Loucy (cell line): ENCODE measurements around the gene ZNF507.

Experiments
- CTCF ChIP-seq: fragments of 200-600 bp; sonication (generic); conservative IDR thresholded peaks from 2 replicates; pipeline ENCODE4 v1.5.1; 2014; ENCODE audit warnings: mild to moderate bottlenecking, antibody characterized with exemption, low read length
- EZH2phosphoT487 ChIP-seq: fragments of 200-600 bp; IDR thresholded peaks from 2 replicates; pipeline ENCODE4 v1.6.1; 2018; ENCODE audit warnings: antibody characterized with exemption, mild to moderate bottlenecking, moderate library complexity, borderline replicate concordance

DNA sequence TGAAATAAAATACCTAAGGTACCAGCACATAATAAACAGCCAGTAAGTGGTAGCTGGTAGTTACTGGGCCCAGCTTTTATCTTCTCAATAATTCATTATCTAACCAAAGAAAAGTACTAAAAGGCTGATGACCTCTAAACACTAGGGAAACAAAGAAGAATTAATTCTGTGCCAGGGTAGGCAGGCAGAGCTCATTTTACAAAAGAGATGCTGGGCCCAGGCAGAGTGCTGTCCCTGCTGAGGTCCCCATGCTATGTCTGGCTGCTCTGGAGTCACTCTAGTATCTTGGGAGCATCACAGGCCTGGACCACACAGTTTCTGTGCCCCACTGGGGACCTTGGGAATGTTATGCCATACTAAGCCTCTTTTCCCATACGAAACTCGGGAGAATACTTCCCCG lies 18.2 kb downstream of the ZNF507 start:
- TF ChIP-seq CTCF: no peak
- no peak for TF ChIP-seq EZH2phosphoT487
